ENCODE data around the gene NRG2.

- TF ChIP-seq CTCF (IDR thresholded peaks at IDR 0.05) (no peak), POLR2A (IDR thresholded peaks at IDR 0.05) (no peak)
These were observed 29.6 kb downstream of the NRG2 start for GRCh38 chr5:140013536-140013935.

All from body of pancreas (tissue), 4 donors.